ENCODE data around the gene KCNN4.

KCNN4 gene

DNA sequence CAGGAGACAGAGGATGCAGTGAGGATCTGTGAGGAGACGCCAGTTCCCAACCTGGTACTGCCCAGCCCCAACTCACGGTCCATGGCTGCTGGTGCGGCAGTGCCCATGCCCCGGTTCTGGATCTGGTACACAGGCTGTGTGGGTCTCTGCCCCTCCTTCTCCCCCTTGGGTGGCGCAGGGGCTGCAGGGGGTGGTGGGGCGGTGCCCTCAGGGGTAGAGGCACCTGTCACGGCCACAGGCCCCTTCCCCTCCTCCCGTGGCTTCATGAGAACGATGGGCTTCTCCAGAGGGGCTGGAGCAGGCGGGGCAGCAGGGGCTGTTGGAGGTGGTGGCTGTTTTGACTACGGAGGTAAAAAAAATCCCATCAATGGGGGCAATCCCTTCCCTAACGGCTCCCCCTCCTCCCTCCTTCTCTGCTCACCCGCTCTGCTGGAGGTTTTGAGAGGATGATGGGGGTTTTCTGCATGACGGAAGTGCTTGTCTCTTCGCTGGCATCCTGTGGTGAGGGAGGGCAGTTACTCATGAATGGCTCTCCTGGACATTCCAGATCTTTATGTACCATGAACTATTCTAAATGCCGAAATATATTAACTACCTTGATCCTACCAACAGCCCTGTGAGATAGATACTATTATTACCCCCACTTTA lies 33.1 kb downstream of the KCNN4 start:
- no peak for DNase-seq

DNA sequence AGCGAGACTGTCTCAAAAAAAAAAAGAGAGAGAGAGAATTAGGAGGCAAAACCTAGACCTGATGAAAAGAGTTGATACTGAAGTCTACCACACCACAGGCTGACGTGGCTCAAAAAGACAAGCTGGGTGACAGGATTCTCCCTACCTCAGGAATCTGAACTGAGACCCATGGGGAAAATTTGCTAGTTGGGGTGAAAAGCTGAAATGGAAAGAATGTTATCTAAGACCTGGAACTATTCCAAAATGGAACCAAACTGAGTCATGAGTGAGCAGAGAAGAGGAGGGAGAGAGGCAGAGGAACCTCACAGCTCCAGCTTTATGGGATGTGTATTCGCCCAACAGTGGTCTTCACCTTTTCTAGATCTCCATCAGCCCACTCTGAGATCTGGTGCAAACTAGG lies 37.7 kb downstream of the KCNN4 start:
- peak; percentile 84 for DNase-seq

DNA sequence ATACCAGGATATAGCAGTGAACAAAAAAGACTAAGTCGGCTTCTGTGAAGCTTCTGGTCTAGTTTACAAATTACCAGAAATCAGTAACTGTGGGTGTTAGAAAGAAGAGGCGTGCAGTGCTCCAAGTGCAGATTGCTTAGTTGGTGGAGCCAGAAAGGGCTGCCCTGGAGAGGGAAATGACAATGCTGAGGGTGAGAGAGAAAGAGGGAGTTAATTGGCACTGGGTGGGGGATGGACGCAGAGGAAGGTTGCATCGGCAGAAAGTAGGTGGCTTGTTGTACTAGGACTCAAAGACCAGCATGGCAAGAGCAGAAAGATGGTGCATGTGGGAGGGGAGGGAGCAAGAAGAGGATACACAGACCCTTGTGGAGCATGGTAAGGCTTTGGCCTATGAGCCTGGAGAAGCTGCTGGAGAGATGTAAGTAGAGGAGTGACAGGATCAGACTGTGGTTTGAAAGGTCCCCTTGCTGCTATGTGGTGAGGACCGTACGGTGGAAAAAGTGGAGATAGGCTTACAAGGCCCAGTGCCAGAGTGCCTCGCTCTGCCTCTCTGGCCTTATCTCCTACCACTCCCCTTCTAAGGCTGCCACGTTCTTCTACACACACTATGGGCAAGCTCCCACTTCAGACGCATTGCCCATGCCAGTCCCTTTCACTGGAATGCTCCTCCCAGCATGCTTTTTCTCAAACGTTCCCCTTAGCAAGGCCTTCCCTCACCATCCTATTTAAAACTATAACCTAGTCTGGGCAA lies 39.5 kb downstream of the KCNN4 start:
- no peak for DNase-seq

DNA sequence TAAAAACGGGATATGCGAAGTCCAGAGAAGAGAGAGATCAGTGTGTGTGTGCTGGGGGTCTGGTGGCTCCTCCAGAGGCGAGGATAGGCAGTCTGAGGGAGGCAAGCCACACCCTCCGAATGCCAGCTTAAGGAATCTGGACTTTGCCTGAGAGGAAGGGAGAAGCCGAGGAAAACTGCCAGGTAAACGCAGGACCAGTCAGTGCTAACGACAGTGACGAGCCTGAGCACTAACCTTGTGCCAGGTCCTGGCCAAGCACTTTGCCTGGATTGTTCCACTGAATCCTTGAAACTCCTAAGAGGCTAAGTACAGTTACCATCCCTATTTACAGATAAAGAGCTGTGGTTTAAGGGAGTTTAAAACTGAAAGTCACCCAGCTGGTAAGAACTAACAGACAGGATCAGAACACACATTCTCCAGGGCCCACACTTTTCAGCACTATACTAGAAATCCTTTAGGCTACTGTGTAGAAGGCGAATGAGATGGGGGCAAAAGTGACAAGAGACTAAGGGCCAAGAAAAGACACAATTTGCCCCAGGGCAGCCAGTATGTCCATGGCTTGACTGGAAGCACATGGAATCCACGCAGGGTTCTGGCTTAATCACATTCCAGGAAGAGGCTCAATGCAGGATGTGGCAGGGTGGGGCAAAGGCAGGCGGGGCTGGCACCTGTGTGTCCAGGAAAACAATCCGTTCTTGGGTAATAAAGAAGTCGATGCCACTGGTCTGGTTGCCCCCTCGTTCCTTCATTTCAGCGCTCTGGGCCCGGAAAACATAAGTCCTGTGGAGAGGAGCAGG lies 41.1 kb downstream of the KCNN4 start:
- no peak for DNase-seq

DNA sequence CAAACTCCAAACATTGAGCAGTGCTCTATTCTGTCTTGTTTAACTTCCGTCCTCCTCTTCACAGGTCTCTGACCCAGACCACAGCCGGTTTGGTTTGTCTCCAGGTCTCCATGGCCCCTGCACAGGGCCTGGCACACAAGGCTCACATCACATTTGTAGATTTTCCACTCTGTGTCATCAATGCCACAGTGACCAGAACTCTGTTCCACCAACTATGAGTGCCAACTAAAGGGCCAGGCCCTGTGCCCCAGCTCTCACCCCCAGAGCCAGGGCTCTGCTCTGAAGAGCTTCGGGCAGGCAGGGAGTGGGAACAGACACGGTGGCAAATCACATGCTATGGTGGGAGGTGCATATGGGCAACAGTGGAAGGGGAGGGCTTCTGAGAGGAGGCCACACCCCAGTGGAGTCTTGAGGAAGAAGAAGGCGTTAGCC lies 42.0 kb downstream of the KCNN4 start:
- no peak for DNase-seq

DNA sequence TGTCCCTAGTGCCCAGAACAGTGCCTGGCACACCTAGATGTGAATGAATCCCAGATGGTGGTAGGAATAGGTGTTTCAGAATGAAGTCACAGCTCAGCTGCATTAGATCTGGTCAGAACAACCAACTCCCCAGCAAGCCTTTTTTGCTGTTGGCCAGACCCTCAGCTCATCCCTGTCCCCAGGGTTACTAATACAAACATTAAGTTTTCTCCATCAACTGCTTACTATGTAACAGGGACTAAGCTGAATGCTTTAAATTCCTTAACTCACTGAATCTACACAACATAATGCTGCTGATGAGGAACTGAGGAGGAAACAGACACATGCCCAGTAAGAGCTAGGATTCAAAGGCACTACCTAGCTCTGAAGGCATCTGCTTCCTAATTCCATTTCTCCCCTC lies 44.8 kb downstream of the KCNN4 start:
- peak; percentile 37 for DNase-seq

DNA sequence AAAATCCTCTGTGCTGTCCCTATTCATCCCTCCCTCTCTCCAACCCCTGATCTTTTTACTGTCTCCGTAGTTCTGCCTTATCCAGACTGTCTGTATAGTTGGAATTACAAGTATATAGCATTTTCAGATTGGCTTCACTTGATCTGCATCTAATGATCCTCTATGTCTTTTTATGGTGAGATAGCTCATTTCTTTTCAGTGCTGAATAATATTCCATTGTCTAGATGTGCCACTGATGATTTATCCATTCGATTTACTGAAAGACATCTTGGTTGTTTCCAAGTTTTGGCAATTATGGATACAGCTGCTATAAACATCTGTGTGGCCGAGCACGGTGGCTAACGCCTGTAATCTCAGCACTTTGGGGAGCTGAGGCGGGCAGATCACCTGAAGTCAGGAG lies 45.8 kb downstream of the KCNN4 start:
- no peak for DNase-seq

DNA sequence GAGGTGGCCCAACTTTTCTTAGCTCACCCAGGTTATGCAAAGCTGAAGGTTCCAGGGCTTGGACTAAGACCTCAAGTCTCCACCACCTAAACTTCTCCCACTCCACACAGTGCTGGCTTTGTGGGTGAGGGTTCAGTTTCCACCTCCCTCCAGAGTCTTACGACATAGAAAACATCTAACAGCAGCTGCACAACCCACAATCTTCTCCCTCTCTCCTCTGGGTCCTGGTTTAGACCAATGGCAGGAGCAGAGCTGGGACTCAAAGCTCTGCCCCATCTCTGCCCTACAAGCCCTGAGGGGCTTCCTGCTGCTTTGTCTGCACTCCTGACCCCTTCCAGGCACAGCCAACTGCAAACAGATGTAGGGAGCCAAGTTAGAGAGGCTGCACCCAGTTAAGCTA lies 48.9 kb downstream of the KCNN4 start:
- DNase-seq = no peak

DNA sequence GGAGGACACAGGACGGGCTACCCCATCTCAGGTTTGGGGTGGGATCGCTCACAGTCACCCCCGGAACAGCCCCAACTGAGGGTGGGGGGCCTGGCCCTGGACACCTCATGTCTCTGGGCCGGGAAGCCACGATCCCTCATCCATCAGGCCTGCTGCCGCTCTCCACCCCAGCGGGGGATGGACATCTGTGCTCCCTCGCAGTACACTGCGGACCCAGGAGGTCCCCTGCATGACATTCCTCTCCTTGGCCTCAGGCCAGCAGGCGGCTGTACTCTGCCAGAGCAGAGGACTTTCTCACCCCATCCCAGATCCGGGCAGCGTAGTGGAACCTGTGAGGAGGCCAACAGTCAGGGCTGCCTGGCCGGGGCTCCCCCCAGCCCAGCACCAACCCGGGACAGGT lies 49.4 kb downstream of the KCNN4 start:
- no peak for DNase-seq

DNA sequence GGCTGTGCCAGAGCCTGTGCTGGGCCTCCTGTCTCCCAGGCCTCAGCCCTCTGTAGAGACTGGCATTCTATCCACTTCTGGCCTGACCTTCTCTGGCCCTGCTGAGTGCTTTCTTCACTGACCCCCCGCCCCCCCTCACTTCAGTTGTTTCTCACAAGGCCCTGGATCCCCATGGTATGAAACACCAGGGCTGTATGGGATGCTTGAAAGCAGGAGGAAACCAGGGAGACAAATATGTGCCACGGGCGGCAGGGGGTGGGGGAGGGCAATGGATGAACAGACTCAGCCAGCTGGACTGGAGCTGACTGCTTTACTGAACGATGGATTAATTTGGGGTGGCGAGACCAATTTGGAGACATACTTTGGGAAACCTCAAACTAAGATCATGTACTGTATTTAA lies 50.9 kb downstream of the KCNN4 start:
- no peak for DNase-seq

DNA sequence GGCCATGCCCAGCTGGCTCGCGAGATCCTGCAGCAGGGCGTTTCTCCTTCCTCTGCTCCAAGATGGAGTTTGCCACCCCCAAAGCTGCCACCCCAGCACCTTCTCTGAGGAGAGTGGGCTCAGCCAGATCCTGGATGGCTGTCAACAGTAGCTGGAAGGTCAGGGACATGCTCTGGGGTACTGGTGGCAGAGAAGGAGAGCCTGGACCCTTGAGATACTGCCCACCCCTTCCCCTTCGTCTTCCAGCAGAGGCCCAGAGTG lies 53.2 kb downstream of the KCNN4 start:
- DNase-seq = no peak

DNA sequence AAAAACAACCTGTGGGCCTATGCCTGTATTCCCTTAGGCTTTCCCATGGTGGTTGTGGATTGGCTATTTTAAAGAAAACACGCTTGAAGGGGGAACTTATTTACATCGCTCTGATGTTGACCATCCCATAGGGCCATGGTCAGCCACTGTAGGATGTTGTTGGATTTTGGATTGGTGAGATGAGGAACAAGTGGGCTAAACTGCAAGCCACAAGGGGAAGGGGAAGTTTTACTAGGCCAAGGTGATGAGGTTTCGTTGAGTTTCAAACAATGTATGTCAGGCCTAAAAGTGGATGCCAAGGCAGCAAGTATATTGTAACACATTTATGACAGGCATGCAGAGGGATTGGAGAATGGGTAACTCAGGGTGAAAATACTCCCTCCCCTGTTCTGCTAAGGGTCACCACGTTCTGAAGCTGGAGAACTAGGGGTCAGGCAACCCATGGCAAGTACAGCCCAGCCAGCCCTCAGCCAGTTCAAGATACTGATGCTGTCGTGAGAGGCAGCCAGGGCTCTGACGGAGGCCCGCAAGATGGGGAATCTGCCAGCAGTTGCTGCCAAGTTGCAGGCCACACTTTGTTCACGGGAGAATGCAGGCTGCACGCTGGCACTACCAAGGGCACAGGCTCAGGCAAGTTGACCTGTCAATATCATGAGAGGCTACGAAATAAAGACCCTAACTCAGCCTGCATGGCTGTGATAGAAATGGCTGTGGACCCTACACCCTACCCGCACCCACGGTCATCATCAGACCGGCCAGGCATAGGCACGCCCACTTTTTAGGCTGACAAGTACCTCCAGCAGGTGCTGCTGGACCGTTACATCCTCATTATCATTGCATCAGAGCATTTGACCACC lies 53.8 kb downstream of the KCNN4 start:
- DNase-seq = no peak

DNA sequence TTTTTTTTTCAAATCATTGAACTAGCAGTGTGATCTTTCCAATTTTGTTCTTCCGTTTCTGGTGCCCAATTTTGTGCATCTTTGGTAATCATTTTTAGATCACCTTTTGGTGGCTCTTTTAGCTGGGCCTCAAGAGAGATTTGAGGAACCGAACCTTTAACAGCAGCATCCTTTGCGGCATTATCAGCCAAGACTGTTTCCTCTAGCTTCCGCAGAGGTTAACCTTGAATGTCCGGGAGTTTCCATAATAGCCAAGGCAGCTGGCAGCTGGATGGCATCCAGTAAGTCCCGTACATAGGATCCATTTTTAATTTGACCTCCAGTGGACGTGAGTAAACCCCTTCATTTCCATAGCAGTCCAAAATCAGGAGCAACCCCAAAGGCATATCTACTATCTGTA lies 55.3 kb downstream of the KCNN4 start:
- DNase-seq = no peak

DNA sequence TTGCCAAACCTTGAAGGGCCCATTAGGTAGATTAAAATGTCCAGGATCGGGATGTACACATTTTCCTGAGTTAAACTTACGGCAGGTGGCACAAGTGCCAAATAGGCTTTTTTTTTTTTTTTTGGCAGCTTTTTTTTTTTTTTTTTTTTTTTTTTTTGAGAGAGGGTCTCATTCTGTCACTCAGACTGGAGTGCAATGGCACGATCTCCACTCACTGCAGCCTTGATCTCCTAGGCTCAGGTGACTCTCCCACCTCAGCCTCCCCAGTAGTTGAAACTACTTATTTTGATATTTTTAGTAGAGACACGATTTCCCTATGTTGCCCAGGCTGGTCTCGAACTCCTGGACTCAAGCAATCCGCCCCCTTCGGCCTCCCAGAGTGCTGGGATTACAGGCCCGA lies 55.9 kb downstream of the KCNN4 start:
- DNase-seq = no peak

DNA sequence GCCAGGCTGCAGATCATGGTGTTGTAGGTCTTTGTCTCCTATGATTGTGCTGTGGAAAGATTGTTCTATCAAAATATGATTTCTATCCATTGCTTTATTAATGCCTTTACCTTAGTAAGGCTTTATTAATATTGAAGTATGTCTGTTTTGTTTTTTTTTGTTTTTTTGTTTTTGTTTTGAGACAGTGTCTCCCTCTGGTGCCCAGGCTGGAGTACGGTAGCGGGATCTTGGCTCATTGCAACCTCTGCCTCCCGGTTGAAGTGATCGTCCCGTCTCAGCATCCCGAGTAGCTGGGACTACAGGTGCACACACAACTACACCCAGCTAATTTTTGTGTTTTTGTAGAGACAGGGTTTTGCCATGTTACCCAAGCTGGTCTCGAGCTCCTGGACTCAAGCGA lies 57.2 kb downstream of the KCNN4 start:
- DNase-seq = no peak

DNA sequence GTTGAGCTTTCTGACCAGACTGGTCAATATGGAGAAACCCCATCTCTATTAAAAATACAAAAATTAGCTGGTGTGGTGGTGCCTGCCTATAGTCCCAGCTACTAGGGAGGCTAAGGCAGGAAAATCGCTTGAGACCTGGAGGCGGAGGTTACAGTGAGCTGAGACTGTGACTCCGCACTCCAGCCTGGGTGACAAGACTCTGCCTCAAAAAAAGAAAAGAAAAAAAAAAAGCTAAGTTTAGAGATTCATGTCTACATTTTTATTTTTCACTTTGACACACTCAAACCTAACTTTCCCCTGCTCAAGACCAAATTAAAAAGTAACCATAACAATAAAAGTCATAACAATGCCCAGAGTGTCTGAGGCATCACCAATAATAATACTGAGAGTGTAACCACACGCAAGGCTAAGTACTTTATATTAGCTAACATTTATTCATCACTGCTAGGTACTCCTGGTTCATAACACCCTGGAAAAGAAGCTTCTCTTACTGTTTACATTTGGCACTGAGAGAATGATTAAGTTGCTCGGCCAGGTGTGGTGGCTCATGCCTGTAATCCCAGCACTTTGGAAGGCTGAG lies 59.2 kb downstream of the KCNN4 start:
- DNase-seq = no peak

DNA sequence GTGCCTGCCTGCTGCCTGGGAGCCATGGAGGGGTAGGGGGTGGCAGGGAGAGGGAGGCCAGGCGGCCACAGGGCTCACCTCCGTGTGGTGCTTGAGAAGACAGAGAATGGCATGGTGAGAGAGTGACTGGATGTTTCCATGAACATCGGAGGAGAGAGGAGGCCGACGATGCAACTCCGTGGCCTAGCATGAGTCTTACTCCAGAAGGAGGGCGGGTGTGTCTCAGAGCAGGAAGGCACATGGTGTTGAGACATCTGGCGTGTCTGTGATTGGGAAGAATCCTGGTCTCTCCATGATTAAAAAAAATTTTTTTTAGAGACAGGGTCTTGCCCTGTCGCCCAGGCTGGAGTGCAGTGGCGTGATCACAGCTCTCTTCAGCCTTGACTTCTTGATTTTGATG lies 59.8 kb downstream of the KCNN4 start:
- no peak for DNase-seq

DNA sequence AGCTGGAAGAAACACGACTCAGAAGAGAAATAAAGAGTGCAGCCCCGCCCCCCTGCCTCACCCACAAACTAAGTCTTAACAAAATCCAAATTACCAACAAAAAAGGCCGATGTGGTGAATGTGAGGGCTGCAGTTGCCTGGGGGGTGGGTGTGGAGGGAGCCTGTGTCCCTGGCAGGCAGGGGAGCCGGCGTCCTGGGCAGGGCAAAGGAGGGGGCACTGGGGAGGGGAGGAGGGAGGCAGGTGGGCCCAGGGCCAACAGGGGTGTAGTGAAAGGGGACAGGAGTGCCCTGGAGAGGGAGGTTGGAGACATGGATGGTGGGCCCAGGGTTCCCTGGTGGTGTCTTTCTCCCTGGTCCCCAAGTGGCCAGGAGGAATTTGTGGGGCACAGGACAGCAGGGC lies 60.9 kb downstream of the KCNN4 start:
- no peak for DNase-seq

DNA sequence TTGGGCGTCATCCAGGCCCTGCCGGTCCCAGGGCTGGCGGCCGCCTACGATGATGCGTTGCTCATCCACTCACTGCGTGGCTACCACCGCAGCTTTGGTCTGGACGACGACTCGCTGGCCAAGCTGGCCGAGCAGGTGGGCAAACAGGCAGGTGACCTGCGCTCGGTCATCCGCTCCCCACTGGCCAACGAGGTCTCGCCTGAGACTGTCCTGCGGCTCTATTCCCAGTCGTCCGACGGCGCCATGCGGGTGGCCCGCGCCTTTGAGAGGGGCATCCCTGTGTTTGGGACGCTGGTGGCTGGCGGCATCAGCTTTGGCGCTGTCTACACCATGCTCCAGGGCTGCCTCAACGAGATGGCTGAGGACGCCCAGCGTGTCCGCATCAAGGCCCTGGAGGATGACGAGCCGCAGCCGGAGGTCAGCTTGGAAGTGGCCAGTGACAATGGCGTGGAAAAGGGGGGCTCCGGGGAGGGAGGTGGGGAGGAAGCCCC lies 61.4 kb downstream of the KCNN4 start:
- DNase-seq = no peak

DNA sequence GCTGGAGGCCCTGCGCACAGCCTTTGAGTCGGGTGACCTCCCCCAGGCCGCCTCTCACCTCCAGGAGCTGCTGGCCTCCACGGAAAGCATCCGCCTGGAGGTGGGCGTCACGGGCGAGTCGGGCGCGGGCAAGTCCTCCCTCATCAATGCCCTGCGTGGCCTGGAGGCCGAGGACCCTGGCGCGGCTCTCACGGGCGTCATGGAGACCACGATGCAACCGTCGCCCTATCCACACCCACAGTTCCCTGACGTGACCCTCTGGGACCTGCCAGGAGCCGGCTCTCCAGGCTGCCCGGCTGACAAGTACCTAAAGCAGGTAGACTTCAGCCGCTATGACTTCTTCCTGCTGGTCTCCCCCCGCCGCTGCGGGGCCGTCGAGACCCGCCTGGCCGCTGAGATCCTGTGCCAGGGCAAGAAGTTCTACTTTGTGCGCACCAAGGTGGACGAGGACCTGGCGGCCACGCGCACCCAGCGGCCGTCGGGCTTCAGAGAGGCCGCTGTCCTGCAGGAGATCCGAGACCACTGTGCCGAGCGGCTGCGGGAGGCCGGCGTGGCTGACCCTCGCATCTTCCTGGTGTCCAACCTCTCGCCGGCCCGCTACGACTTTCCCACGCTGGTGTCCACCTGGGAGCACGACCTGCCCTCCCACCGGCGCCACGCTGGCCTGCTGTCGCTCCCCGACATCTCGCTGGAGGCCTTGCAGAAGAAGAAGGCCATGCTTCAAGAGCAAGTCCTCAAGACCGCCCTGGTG lies 62.0 kb downstream of the KCNN4 start:
- DNase-seq = no peak
